K562 (cell line): ENCODE results near the gene IL4I1. TPM values are rescaled to one million over a fixed set of nuclear protein-coding genes. Genes with fewer than 3 reads are reported as not detected.

Experiments used
- HIVEP1 ChIP-seq: fragments of 250-450 bp; sonication (Bioruptor Pico); IDR thresholded peaks from 2 replicates; pipeline ENCODE4 v1.4.0; 2020; ENCODE audit warnings: mild to moderate bottlenecking
- KLF10 ChIP-seq: fragments of 250-450 bp; sonication (Bioruptor Pico); IDR thresholded peaks from 2 replicates; pipeline ENCODE4 v1.6.1; 2021; ENCODE audit warnings: matching md5 sums
- NR4A1 ChIP-seq, 2 experiments: fragments of 250-450 bp in 1 of 2; fragments of 450-650 bp in 1 of 2; sonication (Bioruptor Pico) in 1 of 2; IDR thresholded peaks; 2 replicates each; pipeline versions ENCODE4 v1.4.0 to v1.6.1; 2016 to 2020; ENCODE audit warnings: mild to moderate bottlenecking in 2 of 2, missing compliant biosample characterization in 1 of 2, missing genetic modification characterization in 1 of 2, moderate library complexity in 1 of 2
- POU5F1 ChIP-seq: fragments of 150-350 bp; IDR thresholded peaks from 2 replicates; pipeline ENCODE4 v1.6.1; 2014; ENCODE audit warnings: borderline replicate concordance, low read length, low read depth, mild to moderate bottlenecking; ENCODE audit not compliant: partially characterized antibody
- PTBP1 ChIP-seq: fragments of 200-400 bp; formaldehyde crosslinking; IDR thresholded peaks from 2 replicates; pipeline ENCODE4 v1.6.1; 2017; ENCODE audit warnings: low read depth, low read length
- REST ChIP-seq, 2 experiments: fragments of 450-650 bp; formaldehyde crosslinking in 1 of 2; IDR thresholded peaks; 2 replicates each; pipeline versions ENCODE4 v1.4.0 to v1.6.1; 2014 to 2020; ENCODE audit warnings: mild to moderate bottlenecking in 2 of 2, borderline replicate concordance in 1 of 2, low read depth in 1 of 2
- SNIP1 ChIP-seq: fragments of 450-650 bp; IDR thresholded peaks from 2 replicates; pipeline ENCODE4 v1.7.1; 2017; ENCODE audit warnings: low read depth, mild to moderate bottlenecking
- ZNF316 ChIP-seq: fragments of 450-650 bp; IDR thresholded peaks from 2 replicates; pipeline ENCODE4 v1.6.1; 2016
- polyA plus RNA-seq, 8 experiments: library from polyadenylated mRNA; depleted of rRNA in 4 of 8; stranded (reverse) in 5 of 8; unstranded in 3 of 8; fragments of >200 nt; fragmentation: Nextera tagmentation in 2 of 8; fragmentation: Illumina TruSeq in 1 of 8; extraction: Ambion mirVana in 2 of 8; extraction: Trizol in 1 of 8; gene quantifications; 2 replicates each; pipeline versions ENCODE4 v1.2.1 to v1.2.3, GENCODE V29; 2011 to 2014; ENCODE audit warnings: inconsistent platforms in 1 of 8, missing spikeins in 1 of 8
- total RNA-seq, 7 experiments: library from RNA; depleted of rRNA in 6 of 7; stranded (reverse); fragments of >200 nt in 6 of 7; fragmentation: Illumina TruSeq in 2 of 7; extraction: Trizol in 2 of 7; gene quantifications; 2 replicates each; pipeline versions ENCODE4 v1.2.1 to v1.2.3, GENCODE V29; 2011 to 2021; ENCODE audit warnings: low replicate concordance in 1 of 7

IL4I1 gene
- total and polyA plus RNA-seq, 9 of the 15 experiments (the other 6 are each of a cell fraction or from before 2014, with no cell fraction given) = 0.06 to 0.95 (median 0.43) TPM; not detected in 2

GRCh38 chr19:49940482-49940791, 43.8 kb upstream of the IL4I1 start (continued):
- TF ChIP-seq REST (IDR thresholded peaks at IDR 0.05; ENCODE audit: borderline replicate concordance) = no peak
- no peak for TF ChIP-seq REST (CRISPR knock-in tag; IDR thresholded peaks at IDR 0.05; ENCODE audit: low read depth)
- no peak for TF ChIP-seq SNIP1
- TF ChIP-seq POU5F1 = no peak
- no peak for TF ChIP-seq KLF10 (CRISPR knock-in tag)
- no peak for TF ChIP-seq NR4A1 (CRISPR knock-in tag; IDR thresholded peaks at IDR 0.05)
- TF ChIP-seq NR4A1 (tag; IDR thresholded peaks at IDR 0.05) = no peak
- no peak for TF ChIP-seq HIVEP1 (CRISPR knock-in tag)
- TF ChIP-seq PTBP1 = no peak
- no peak for TF ChIP-seq ZNF316
